Neural progenitor cell (in vitro differentiated cells): ENCODE measurements around the gene AQP12B.

Experiments used
- CTCF ChIP-seq: fragments of 200-600 bp; sonication (generic); IDR thresholded peaks from 2 replicates; pipeline ENCODE4 v1.5.1; 2017; ENCODE audit warnings: antibody characterized with exemption, mild to moderate bottlenecking
- EZH2 ChIP-seq: fragments of 200-600 bp; sonication (generic); IDR thresholded peaks from 2 replicates; pipeline ENCODE4 v1.6.1; 2017; ENCODE audit warnings: antibody characterized with exemption, mild to moderate bottlenecking, moderate library complexity
- EZH2phosphoT487 ChIP-seq: fragments of 200-600 bp; sonication (generic); IDR thresholded peaks from 2 replicates; pipeline ENCODE4 v1.6.1; 2017; ENCODE audit warnings: antibody characterized with exemption

- TF ChIP-seq CTCF (no peak), EZH2phosphoT487 (no peak), EZH2 (no peak)
These were observed 51.0 kb downstream of the AQP12B start for GRCh38 chr2:240631548-240632305.
